ENCODE data around the gene SLC5A9. TPM values are rescaled to one million over a fixed set of nuclear protein-coding genes. Genes with fewer than 3 reads are reported as not detected.

SLC5A9 gene
- total and polyA plus RNA-seq, 2 of the 13 experiments (the other 11 are each of a cell fraction or from before 2014, with no cell fraction given) = 42.0 to 65.0 TPM

GRCh38 chr1:48223366-48224240 lies 1.1 kb downstream of the SLC5A9 start (continued):
- TF ChIP-seq CTCF (CRISPR knock-in tag; IDR thresholded peaks at IDR 0.05) (no peak), MYNN (CRISPR knock-in tag; IDR thresholded peaks at IDR 0.05; ENCODE audit: low read depth) (no peak), TBX2 (CRISPR knock-in tag; IDR thresholded peaks at IDR 0.05; ENCODE audit: borderline replicate concordance) (no peak)

- TF ChIP-seq ATRX (CRISPR knock-in tag; IDR thresholded peaks at IDR 0.05; ENCODE audit: borderline replicate concordance) = no peak
- TF ChIP-seq PRPF4 (IDR thresholded peaks at IDR 0.05; ENCODE audit: low read depth, low read length, poor library complexity, severe bottlenecking) = no peak
- no peak for TF ChIP-seq KDM4B (CRISPR knock-in tag; IDR thresholded peaks at IDR 0.05)
- TF ChIP-seq ZFP90 (CRISPR knock-in tag; IDR thresholded peaks at IDR 0.05; ENCODE audit: borderline replicate concordance) = no peak
- TF ChIP-seq ZNF180 (CRISPR knock-in tag; IDR thresholded peaks at IDR 0.05; ENCODE audit: borderline replicate concordance, low read depth) = no peak
- TF ChIP-seq ZNF782 (CRISPR knock-in tag; IDR thresholded peaks at IDR 0.05; ENCODE audit: borderline replicate concordance) = no peak
- no peak for TF ChIP-seq MAZ (IDR thresholded peaks at IDR 0.05; ENCODE audit: borderline replicate concordance, low read depth, low read length)
- TF ChIP-seq MAZ (CRISPR knock-in tag; IDR thresholded peaks at IDR 0.05; ENCODE audit: low read depth) = no peak
- TF ChIP-seq TEF (CRISPR knock-in tag; IDR thresholded peaks at IDR 0.05) = no peak
- TF ChIP-seq CENPT (CRISPR knock-in tag; IDR thresholded peaks at IDR 0.05; ENCODE audit: low read depth) = no peak
- TF ChIP-seq IRF1 (CRISPR knock-in tag; IDR thresholded peaks at IDR 0.05; ENCODE audit: low read depth) = no peak
- TF ChIP-seq KLF13 (CRISPR knock-in tag; IDR thresholded peaks at IDR 0.05) = no peak
- TF ChIP-seq CREM (IDR thresholded peaks at IDR 0.05) = no peak
- no peak for TF ChIP-seq CREM (CRISPR knock-in tag; IDR thresholded peaks at IDR 0.05)
- Histone ChIP-seq H3K27me3 (ENCODE audit: control insufficient read depth in 1 of 2, insufficient read depth in 2 of 2, low read length in 2 of 2) (no peaks in the 10 kb centered on the region), H4K20me1 (ENCODE audit: insufficient read depth, low read length) (no peaks in the 10 kb centered on the region), H3K27ac (ENCODE audit: extremely low read length, insufficient read depth, low read length) (no peak overlapping the region), H3K4me3 (replicated peaks in 1 of 3; ENCODE audit: insufficient read depth in 1 of 3, low read depth in 2 of 3, low read length in 3 of 3) (0 out of 6 replicates have a peak overlapping the region, but pooled peaks of 1 of the 3 experiments have one; percentile 79), H3K4me2 (ENCODE audit: low read depth, low read length) (no peak overlapping the region), H3K9ac (ENCODE audit: insufficient read depth, low read depth, low read length) (no peak overlapping the region), H2AFZ (ENCODE audit: low read length) (no peak overlapping the region), H3K36me3 (replicated peaks in 1 of 2; ENCODE audit: control insufficient read depth in 1 of 2, insufficient read depth in 2 of 2, low read length in 2 of 2) (peaks cover 3 to 28% of the 10 kb centered on the region in 2 experiments), H3K9me3 (ENCODE audit: low read length) (no peaks in the 10 kb centered on the region), H3K79me2 (ENCODE audit: insufficient read depth, low read length) (peaks cover 14% of the 10 kb centered on the region), H3K4me1 (ENCODE audit: insufficient read depth, low read length) (peaks cover 67% of the 10 kb centered on the region)
- ChIA-PET CTCF (ENCODE audit: low intra/inter-chr PET ratio, low total read pairs) (no interaction called here), POLR2A (interaction anchor here (1.7 kb wide), 1 partner anchor 9 kb away, joined by 5 read pairs; no protein-coding TSS in a partner anchor)
- 97% methylated on average over 6 of the region's 6 CpGs for WGBS (ENCODE audit: low lambda C conversion rate)
- BruUV-seq (replicated peaks) = no TSS peak
- ATAC-seq = no peak
- intact Hi-C loops (cut with micrococcal nuclease; ENCODE audit: unreplicated experiment) (no loop called here), in situ Hi-C loops (cut with HindIII; ENCODE audit: extremely low pct_ligation_motif_present, low pct_unique_long_range_greater_than_20kb) (no loop called here)
- FAIRE-seq = no peak
- no peak for DNase-seq (ENCODE audit: low spot score)
Measured at GRCh38 chr1:48224791-48225190, 2.3 kb downstream of the SLC5A9 start.
